GM18907 (cell line): ENCODE measurements around the gene ATP11A.
"Not testable (repeated sequence)": the region's sequence is repeated elsewhere in the genome, so short reads cannot be mapped to it uniquely, and the experiment has no call there.

Experiments
- ATAC-seq: cut with Tn5 transposase; IDR thresholded peaks from one replicate; pipeline ENCODE4 v1.9.1; 2021; ENCODE audit warnings: mild to moderate bottlenecking, moderate library complexity; ENCODE audit not compliant: unreplicated experiment

ATP11A gene

DNA sequence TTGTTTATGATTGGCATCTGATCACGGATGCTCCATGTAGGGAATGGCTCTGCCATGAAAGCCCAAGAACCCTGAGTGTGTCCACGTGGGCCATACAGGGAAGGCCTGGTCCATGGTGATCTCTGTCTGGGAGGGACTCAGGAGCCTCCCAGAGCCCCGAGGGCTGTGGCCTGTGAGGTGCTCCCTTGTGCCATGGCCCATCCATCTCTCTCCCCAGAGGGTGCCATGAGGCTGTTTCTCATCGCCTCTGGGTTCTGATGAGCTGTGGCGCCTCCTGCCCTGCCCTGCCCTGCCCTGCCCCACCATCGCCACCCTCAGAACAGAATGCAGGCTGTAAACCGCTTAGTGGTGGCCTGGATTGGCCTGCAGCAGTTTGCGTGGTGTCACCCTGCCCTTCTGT is 83.1 kb downstream of the ATP11A start:
- no peak for ATAC-seq

DNA sequence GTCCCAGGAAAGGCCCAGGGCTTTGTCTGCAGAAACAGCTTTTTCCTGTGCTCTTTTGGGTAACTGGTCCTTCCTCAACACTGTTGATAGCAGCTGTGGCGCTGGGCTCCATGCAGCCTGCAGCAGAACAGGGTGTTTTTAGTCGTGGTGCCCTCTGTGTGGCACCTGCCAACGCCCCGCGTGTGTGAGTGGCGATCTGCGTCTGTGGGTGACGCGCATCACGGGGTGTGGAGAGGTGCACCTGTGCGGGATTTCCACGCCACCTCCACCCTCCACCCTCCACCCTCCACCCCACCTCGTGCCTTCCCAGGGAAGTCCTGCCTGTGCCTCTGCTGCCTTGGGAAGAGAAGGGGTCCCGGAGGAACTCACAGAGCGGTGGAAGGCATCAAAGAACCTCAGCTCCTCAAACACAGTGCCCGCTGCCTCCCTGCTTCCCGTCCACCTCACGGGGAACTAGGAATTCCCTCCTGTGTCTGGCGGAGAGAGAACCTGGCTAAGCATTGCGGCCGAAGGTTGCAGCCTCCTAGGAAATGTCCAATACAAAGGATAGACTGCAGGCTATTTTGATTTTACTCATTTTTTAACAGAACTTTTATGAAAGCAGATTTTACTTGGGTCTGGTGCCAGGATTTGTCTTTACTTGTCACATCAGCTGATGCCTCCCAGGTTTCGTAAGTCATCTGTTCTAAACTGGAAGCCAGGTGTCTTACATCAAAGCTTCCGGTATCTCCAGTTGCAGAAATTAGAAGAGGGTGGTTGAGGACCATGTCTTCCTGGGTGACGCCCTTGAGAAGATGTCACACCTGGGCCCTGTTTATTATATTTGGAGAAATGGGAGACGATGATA is 84.0 kb downstream of the ATP11A start:
- no peak for ATAC-seq

DNA sequence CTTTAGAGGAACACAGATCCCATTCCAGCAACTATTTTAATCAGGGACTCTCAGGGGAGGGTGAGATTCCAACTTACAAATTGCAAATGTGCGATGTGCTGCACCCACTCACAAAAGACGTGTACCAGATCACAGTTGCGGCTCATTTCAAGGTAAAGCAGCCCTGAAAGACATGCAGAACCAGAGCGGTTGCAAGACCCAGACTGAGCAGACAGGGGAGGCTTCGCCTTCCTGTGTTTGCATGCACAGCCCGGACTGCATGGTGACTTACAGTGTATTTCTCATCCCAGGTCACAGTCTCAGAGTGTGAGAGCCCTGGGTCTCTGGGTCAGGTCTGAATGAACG is 84.6 kb downstream of the ATP11A start:
- ATAC-seq: no peak

DNA sequence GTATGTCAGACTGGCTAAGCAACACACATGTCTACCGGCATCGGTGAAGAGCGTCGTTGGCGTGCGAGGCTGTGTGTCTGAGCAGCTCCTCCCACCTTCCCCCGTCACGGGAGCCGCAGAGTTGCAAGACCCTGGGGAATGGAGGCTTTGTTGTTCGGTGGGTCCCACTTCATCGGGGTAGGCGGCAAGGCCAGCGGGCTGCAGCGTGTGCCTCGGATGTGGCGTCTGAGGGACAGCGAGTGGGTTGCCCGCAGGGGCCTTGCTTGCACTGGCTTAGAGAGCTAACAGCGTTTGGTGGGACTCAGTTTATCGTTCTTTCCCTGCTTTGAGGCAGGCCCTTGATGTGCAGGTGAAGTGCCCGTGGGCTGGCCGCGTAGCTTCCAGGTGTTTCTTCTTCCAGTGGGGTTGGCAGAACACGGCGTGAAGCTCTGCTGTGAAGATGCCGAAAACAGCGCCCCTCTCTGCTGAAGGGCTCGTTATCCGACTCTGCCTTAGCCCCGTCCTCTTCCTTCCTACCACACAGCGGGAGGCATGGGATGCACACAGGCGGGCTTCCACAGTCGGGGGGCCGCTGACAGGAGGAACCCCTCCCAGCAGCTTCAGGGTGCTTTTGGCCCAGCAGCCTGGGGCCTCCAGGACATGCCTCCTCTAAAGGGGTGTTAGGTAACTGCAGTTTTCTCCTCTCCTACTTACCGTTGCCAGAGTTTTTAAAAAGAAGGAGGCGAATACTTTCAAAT is 85.2 kb downstream of the ATP11A start:
- ATAC-seq: no peak

DNA sequence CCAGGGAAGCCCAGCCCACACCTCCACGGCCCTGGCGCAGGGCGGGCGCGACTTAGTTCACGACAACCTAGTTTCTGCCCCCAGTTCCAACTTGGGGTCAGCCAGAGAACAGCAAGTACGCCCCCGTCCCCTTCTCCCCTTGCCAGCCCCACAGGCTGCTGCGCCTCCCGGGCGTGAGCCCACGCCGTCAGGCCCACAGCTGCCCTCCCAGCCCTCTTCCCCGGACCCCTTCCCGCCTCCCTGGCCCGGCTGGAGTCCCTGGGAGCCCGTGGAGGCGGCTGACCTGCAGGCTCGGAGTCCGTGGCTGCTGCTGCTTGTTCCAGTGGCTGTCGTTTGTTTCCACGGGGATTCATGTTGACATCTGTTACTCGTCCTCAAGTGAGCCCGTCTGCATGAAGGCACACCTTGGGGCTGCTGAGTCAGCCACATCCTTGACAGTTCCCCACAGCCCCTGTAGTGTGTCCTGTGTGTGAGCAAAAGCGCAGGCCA is 86.0 kb downstream of the ATP11A start:
- no peak for ATAC-seq

DNA sequence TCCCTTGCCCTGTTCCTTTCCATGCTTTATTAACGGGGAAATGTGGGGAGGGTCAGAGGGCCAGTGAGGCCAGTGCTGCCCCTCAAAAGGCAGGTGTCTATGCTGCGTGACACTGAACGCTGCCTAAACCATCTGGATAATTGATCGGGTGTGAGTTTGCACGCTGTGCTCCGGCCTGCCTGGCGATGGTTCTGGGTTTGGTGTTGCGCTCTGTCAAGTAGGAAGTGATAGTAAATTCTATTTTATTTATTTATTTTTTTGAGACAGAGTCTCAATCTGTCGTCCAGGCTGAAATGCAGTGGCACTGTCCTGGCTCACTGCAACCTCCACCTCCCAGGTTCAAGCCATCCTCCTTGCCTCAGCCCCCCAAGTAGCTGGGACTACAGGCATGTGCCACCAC is 86.5 kb downstream of the ATP11A start:
- no peak for ATAC-seq

DNA sequence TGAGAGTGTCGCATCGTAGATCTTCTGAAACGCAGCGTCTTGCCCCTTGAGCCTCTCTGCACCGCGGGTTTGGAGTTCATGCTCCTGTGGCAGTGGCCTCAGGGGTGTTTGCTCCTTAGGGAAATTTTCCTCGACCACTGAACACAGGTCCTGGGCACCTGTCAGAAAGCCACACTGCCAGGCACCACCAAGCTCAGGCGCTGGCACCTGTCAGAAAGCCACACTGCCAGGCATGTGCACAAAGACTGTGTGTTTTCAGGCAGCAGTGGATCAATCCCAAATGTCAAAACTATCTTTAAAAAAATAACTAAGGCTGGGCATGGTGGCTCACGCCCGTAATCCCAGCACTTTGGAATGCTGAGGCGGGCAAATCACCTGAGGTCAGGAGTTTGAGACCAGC is 87.1 kb downstream of the ATP11A start:
- no peak for ATAC-seq

DNA sequence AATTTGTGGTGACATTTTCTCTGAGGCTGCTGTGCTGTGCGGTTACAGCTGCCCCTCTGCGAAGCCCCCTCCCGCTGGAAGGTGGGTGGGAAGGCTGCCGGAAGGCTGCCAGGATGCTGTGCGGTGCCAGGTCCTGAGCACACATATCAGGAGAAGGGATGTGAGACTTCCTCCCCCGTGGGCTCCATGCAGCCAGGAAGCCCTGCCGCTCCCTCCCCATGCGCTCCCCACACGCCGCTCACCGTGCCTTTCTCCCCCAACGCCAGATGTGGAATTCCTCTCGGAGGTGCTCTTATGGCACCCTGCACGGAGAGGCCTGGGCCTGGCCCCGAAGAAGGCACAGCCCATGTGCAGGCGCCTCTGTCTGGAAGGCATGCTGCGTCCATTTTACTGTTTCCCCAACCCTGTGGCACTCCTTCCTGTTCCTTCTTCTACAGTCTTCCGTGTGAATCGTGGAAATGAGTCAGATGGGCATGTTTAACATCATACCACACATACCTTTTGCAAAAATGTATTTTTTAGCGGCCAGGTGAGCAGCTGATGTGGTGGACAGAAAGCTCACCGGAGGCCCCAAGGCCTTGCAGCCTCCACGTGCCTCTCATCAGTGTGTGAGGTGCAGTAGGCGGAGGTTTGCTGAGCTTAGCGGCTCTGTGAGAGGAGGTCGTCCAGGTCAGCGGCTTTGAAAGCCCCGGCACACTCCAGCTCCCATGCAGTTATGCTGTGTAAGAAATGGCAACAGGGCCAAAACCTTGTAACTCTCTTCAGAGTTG is 88.0 kb downstream of the ATP11A start:
- ATAC-seq: no peak

DNA sequence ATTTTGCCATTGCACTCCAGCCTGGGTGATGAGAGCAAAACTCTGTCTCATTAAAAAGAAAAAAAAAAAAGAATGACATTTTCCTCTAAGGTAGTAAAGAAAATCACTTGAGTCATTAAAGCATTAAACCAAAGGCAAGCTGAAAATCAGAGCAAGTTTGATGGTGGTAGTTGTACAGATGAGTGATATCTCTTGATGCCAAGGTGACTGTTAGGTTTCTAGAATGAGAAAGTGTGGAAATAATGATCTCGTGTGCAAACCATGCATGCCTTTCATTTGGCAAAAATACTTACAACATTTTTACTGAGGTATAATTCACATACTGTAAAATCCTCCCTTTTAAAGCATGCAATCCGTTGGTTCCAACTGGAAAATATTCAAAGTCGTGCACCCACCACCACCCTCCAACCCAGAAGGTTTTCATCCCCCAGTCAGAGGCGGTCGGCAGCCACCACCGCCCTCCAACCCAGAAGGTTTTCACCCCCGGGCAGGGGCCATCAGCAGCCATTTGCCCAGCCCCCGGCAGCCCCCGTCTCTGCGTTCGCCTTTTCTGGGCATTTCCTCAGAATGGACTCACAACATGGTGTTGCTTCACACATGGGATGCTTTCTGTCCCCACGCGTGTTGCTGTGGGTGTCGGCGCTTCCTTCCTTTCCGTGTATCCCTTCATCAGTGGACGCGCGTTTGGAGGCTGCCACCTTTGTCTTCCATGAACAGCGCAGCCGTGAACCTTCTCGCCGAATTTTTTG is 90.2 kb downstream of the ATP11A start:
- no peak for ATAC-seq

DNA sequence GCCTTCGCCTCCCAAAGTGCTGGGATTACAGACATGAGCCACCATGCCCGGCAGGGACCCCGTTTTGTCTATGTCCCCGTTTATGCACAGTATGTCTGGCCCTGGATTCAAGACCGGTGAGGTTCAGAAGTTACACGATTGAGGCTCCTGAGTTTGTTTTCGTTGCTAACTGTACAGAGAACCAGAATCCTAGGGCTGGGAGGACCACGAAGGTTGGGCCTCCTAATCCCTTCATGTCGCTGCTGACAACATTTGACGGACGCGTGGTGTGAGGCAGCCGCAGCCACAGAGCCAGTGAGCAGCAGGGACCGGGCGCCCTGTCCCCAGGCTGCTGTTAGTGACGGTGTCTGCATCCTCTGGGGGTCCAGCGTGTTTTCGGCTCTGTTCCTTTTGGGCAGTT is 91.4 kb downstream of the ATP11A start:
- ATAC-seq: no peak

DNA sequence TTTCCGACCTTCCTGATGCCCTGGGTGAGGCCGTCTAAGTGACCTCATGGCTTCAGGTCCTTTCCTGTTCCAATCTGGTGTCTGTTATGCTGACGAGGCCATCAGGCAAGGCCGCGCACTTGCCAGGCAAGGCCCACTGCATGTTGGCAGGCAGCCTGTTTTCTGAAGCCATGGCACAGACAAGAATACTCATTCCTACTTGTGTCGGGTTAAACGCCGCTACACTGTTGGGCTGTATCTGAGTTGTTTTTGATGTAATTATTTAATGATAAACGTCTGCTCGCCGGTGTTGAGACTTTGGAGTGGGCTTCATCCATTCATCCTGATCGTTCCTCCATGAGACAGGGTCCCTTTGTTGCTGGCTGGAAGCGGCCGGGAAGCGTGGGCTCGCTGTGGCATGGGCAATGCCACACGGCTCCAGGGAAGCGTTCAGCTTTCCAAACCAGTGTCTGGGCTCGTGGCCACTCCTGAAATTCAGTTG is 92.1 kb downstream of the ATP11A start:
- no peak for ATAC-seq

DNA sequence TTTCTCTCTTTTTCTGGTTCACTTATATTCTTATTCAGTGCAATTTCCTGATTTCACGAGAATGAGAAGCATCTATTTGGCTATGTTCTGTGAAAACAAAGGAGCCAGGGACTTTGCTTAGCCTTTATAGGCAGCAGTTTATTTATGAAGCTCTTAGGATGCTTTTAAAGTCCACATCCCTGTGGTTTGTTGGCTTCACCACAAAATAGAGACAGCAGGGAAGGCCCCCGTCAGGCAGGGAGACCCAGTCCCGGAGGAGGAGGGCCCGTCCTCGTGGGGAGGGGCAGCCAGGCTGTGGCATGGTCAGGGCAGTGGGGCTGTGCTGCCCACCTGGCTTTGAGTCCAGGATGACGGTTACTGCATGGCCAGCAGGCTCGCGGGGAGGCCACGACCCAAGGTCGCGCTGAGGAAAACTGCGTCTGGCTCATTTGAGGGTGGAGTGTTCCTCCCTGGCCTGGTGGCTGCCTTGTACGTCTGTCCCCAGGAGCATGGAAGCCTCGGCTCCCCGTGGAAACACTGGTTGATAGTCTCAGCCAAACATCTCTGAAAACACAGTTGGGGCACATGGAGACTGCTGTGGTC is 92.7 kb downstream of the ATP11A start:
- ATAC-seq: no peak

DNA sequence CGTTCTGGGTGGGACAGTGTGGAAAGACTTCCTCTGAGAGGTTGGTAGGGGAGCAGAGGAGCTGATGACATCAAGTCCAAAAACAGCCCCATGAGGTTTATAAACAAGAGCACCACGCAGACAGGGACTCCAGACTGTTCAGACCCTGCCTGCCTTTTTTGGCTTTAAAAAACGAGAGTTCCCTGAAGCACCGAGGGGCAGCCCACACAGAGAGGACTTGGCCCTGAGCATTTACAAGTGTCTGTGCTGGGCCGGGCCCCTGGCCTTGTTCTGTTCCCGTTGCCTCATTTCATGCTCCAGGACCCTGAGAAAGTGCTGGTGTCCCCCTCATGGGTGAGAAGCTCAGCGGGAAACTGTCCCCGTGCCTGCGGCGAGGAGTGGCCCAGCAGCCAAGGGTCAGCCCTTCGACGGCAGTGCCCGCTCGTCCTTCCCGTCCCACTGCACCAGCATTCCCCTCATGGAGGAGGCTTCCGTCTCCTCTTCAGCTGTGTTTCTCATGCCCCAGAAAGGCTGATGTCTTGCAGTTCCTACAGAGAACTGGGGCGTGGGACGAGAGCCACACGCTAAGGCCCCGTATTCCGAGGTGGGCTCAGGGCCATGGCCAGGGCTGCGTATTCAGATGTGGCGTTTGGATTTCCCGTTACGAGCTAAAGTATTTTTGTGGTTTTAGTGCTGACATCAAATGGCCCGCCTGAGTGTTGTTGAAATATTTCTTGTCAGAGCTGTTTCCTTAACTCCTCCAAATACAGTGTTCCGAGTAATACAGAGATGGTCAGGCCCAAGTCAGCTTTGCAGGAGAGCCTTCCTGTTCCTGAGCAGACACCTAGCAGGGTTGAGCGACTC is 93.5 kb downstream of the ATP11A start:
- ATAC-seq: no peak

DNA sequence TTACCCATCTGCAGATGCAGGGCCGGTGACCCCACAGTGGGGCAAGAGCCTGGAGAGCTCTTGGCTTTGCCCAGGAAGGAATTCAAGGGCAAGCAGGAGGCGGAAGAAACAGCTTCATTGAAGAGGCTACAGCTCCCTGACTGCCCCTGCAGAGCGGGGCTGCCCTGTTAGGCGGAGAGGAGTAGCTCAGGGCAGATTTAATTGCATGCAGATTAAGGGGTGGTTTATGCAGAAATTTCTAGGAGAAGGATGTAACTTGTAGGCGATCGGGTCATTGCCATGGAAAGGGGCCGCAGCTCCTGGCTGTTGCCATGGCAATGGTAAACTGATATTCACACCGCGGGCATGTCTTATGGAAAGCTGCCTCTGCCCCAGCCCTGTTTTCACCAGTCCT is 94.1 kb downstream of the ATP11A start:
- no peak for ATAC-seq

DNA sequence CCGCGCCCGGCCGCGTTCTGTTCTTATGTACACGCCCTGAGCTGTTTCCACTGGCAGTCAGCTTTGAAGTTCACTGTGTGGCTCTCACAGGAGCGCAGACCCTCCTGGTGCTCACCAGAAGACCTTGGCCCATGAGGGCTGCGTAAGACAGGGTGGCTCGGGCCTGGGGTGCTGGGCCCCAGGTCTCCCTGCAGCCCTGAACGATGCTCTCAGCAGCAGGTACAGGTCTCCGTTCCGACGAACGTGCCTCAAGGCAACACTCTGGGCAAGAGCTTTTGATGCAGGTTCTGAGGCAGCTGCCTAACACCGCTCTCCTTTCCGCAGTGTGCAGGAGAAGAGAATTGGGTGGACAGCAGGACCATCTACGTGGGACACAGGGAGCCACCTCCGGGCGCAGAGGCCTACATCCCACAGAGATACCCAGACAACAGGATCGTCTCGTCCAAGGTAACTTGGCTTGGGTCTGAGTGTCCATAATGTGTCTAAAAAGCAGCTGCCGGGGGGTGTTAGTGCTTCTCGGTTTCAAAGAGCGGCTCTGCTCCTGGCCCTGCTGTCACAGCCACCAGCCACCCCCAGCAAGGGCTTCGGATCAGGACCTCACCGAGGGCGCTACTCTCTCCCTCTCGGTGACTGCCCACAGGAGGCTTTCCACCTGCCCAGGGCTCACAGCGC is 95.1 kb downstream of the ATP11A start:
- ATAC-seq: no peak

DNA sequence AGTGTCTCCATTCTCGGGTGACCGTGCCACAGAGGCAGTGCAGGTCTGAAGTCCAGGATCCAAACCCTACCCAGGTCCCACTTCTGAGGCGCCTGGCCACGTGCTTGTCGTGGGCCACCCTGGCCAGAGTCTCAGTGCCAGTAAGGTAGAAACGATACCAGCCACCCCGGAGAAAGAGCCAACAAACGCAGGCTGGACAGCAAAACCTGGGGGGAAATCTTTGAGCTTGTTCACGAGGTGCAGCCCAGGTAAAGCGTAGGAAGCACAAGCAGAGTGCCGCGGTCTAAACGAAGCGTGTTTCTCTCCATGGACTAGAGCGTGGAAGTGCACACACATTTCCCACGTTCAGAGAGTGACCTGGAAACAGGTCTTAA is 95.6 kb downstream of the ATP11A start:
- no peak for ATAC-seq

DNA sequence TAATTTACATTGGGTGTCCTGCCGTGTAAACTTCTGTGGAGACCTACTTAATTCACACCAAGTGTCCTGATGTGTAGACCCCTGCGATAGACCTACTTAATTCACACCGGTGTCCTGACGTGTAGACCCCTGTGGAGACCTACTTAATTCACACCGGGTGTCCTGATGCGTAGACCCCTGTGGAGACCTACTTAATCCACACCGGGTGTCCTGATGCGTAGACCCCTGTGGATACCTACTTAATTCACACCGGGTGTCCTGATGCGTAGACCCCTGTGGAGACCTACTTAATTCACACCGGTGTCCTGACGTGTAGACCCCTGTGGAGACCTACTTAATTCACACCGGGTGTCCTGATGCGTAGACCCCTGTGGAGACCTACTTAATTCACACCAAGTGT is 97.0 kb downstream of the ATP11A start:
- not testable (repeated sequence) for ATAC-seq

DNA sequence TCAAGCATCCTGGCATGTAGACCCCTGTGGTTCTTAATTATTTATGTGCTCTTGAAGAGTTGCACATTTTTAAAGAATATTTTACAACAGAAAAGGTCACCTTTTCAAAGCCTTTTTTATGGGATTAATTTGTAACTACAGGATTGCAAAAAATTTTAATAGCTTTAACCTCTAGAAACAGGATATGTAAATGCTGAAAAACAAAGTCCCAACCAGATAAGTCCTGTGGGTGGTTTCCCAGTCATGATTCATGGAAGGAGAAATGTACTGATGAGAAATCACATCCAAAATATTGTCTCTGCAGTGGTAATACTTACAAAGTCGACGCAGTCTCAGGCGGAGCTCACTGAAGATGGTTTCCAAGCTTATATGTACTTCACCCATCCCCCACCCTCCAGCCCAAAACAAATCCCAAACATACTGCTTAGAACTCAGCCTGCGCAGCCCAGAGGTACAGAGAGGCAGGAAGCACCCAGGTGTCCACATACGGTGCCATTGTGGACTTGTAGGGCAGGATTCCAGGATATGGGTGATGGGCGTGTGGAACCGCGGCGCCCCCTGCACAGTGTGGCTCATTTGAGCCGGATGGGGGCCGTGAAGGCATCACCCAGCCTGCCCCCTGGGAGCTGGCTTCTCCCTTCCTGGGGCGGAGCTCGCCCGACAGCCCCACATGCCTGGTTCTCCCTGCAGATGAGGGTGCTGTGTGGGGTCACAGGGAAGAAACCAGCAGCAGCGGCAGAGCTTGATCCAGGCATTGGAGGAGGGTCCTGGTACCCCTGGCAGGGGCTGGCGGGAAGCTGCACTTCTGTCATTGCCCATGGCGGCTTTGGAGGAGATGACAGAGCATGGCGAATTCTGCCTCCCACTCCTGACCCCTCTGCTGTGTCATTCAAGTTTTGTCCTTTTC is 101.2 kb downstream of the ATP11A start:
- no peak for ATAC-seq
